ENCODE data around the gene STX1A. TPM values are rescaled to one million over a fixed set of nuclear protein-coding genes. Genes with fewer than 3 reads are reported as not detected.

Gene STX1A
- total and polyA plus RNA-seq, 2 of the 13 experiments (the other 11 are each of a cell fraction or from before 2014, with no cell fraction given), result 6.1 to 12.2 TPM

DNA sequence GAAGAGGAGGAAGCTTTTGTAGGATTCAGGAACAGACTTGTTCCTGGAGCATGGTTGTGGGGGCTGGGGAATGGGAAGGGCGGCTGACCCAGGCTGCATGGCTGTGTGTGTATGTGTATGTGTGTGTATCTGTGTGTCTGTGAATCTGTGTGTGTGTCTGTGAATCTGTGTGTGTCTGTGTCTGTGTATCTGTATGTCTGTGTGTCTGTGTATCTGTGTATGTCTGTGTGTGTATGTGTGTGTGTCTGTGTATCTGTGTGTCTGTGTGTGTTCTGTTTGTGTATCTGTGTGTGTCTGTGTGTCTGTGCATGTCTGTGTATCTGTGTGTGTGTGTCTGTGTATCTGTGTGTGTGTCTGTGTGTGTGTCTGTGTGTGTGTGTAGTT is 6.6 kb upstream of the STX1A start (continued):
- TF ChIP-seq NFIB (CRISPR knock-in tag; IDR thresholded peaks at IDR 0.05; ENCODE audit: borderline replicate concordance), result no peak
- TF ChIP-seq, protein P1, sequence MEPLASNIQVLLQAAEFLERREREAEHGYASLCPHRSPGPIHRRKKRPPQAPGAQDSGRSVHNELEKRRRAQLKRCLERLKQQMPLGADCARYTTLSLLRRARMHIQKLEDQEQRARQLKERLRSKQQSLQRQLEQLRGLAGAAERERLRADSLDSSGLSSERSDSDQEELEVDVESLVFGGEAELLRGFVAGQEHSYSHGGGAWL (CRISPR knock-in tag; IDR thresholded peaks at IDR 0.05), result no peak

DNA sequence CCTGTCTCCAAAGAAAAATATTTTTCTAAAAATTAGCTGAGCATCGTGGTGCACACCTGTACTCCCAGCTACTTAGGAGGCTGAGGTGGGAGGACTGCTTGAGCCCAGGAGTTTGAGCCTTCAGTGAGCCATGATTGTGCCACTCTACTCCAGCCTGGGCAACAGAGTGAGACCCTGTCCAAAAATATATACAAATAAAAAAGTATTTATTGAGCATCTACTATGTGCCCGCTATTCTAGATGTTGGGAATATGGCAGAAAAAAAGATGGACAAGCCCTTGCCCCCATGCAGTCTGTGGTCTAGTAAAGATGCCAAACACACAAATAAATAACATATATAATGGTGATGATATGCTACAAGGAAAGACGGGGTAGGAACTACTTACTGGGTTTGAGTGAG is 4.3 kb upstream of the STX1A start:
- no peaks in the 10 kb centered on the region for H3K79me2 ChIP-seq (ENCODE audit: insufficient read depth, low read length)
- no peaks in the 10 kb centered on the region for H4K20me1 ChIP-seq (ENCODE audit: insufficient read depth, low read length)
- ATAC-seq, result no peak
- DNase-seq (ENCODE audit: low spot score), result no peak
- H3K4me3 ChIP-seq (replicated peaks in 1 of 3; ENCODE audit: insufficient read depth in 1 of 3, low read depth in 2 of 3, low read length in 3 of 3), result no peak overlapping the region
- H3K36me3 ChIP-seq (replicated peaks in 1 of 2; ENCODE audit: control insufficient read depth in 1 of 2, insufficient read depth in 2 of 2, low read length in 2 of 2), result no peaks in the 10 kb centered on the region
- 51% methylated on average over 3 of the region's 3 CpGs for WGBS (ENCODE audit: low lambda C conversion rate)
- no peak overlapping the region for H3K27ac ChIP-seq (ENCODE audit: extremely low read length, insufficient read depth, low read length)
- peaks cover 0 to 1% of the 10 kb centered on the region in 2 experiments; a peak in 2 of 5 replicates for H3K27me3 ChIP-seq (ENCODE audit: control insufficient read depth in 1 of 2, insufficient read depth in 2 of 2, low read length in 2 of 2)
- no peak for FAIRE-seq
- ChIA-PET POLR2A (no interaction called here), CTCF (ENCODE audit: low intra/inter-chr PET ratio, low total read pairs) (no interaction called here)
- H3K4me2 ChIP-seq (ENCODE audit: low read depth, low read length), result no peak overlapping the region
- intact Hi-C loops (cut with micrococcal nuclease; ENCODE audit: unreplicated experiment) (loop anchor here (2.0 kb wide), 1 partner anchor 95 kb away; no protein-coding TSS in a partner anchor), in situ Hi-C loops (cut with HindIII; ENCODE audit: extremely low pct_ligation_motif_present, low pct_unique_long_range_greater_than_20kb) (no loop called here)
- H3K9me3 ChIP-seq (ENCODE audit: low read length), result no peaks in the 10 kb centered on the region
- H2AFZ ChIP-seq (ENCODE audit: low read length), result no peak overlapping the region
- BruUV-seq (replicated peaks), result no TSS peak
- no peak overlapping the region for H3K9ac ChIP-seq (ENCODE audit: insufficient read depth, low read depth, low read length)
- H3K4me1 ChIP-seq (ENCODE audit: insufficient read depth, low read length), result peaks cover 19% of the 10 kb centered on the region
- TF ChIP-seq, protein P2, sequence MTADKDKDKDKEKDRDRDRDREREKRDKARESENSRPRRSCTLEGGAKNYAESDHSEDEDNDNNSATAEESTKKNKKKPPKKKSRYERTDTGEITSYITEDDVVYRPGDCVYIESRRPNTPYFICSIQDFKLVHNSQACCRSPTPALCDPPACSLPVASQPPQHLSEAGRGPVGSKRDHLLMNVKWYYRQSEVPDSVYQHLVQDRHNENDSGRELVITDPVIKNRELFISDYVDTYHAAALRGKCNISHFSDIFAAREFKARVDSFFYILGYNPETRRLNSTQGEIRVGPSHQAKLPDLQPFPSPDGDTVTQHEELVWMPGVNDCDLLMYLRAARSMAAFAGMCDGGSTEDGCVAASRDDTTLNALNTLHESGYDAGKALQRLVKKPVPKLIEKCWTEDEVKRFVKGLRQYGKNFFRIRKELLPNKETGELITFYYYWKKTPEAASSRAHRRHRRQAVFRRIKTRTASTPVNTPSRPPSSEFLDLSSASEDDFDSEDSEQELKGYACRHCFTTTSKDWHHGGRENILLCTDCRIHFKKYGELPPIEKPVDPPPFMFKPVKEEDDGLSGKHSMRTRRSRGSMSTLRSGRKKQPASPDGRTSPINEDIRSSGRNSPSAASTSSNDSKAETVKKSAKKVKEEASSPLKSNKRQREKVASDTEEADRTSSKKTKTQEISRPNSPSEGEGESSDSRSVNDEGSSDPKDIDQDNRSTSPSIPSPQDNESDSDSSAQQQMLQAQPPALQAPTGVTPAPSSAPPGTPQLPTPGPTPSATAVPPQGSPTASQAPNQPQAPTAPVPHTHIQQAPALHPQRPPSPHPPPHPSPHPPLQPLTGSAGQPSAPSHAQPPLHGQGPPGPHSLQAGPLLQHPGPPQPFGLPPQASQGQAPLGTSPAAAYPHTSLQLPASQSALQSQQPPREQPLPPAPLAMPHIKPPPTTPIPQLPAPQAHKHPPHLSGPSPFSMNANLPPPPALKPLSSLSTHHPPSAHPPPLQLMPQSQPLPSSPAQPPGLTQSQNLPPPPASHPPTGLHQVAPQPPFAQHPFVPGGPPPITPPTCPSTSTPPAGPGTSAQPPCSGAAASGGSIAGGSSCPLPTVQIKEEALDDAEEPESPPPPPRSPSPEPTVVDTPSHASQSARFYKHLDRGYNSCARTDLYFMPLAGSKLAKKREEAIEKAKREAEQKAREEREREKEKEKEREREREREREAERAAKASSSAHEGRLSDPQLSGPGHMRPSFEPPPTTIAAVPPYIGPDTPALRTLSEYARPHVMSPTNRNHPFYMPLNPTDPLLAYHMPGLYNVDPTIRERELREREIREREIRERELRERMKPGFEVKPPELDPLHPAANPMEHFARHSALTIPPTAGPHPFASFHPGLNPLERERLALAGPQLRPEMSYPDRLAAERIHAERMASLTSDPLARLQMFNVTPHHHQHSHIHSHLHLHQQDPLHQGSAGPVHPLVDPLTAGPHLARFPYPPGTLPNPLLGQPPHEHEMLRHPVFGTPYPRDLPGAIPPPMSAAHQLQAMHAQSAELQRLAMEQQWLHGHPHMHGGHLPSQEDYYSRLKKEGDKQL (CRISPR knock-in tag; IDR thresholded peaks at IDR 0.05; ENCODE audit: low read depth), result no peak
- TF ChIP-seq CHD2 (IDR thresholded peaks at IDR 0.05; ENCODE audit: low read depth, low read length), result no peak
- no peak for TF ChIP-seq NAIF1 (CRISPR knock-in tag; IDR thresholded peaks at IDR 0.05; ENCODE audit: borderline replicate concordance)
- TF ChIP-seq ZC3H13 (CRISPR knock-in tag; IDR thresholded peaks at IDR 0.05), result no peak
- TF ChIP-seq HIVEP1 (CRISPR knock-in tag; IDR thresholded peaks at IDR 0.05), result no peak
- no peak for TF ChIP-seq KAT2B (IDR thresholded peaks at IDR 0.05; ENCODE audit: borderline replicate concordance, low read depth, low read length)
- TF ChIP-seq, protein P3, sequence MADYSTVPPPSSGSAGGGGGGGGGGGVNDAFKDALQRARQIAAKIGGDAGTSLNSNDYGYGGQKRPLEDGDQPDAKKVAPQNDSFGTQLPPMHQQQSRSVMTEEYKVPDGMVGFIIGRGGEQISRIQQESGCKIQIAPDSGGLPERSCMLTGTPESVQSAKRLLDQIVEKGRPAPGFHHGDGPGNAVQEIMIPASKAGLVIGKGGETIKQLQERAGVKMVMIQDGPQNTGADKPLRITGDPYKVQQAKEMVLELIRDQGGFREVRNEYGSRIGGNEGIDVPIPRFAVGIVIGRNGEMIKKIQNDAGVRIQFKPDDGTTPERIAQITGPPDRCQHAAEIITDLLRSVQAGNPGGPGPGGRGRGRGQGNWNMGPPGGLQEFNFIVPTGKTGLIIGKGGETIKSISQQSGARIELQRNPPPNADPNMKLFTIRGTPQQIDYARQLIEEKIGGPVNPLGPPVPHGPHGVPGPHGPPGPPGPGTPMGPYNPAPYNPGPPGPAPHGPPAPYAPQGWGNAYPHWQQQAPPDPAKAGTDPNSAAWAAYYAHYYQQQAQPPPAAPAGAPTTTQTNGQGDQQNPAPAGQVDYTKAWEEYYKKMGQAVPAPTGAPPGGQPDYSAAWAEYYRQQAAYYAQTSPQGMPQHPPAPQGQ (CRISPR knock-in tag; IDR thresholded peaks at IDR 0.05; ENCODE audit: borderline replicate concordance), result no peak
- TF ChIP-seq ZNF781 (CRISPR knock-in tag; IDR thresholded peaks at IDR 0.05; ENCODE audit: borderline replicate concordance, not compliant biosample characterization), result no peak
